ENCODE results near the gene MAPK11. TPM values are rescaled to one million over a fixed set of nuclear protein-coding genes. Genes with fewer than 3 reads are reported as not detected.

The MAPK11 gene
- total RNA-seq, 4 donors from 2014 or later = 2.0 to 14.0 (median 2.5) TPM; not detected in 1

GRCh38 chr22:50264104-50264745 lies 6.0 kb downstream of the MAPK11 start:
- Histone ChIP-seq H3K27me3 (peaks cover 0 to 15% of the 10 kb centered on the region in 2 donors), H3K9me3 (no peaks in the 10 kb centered on the region), H3K36me3 (no peaks in the 10 kb centered on the region), H3K4me3 (no peak overlapping the region), H3K27ac (no peak overlapping the region), H3K4me1 (peaks cover 0 to 44% (median 19%) of the 10 kb centered on the region in 4 donors)
- TF ChIP-seq POLR2A (IDR thresholded peaks at IDR 0.05) (no peak), CTCF (IDR thresholded peaks at IDR 0.05) (no peak)
- DNase-seq = no peak

GRCh38 chr22:50262973-50263617 lies 7.1 kb downstream of the MAPK11 start:
- Histone ChIP-seq H3K4me1 (peaks cover 0 to 32% (median 17%) of the 10 kb centered on the region in 4 donors), H3K27me3 (peaks cover 0 to 15% of the 10 kb centered on the region in 2 donors), H3K9me3 (no peaks in the 10 kb centered on the region), H3K36me3 (no peaks in the 10 kb centered on the region), H3K4me3 (no peak overlapping the region), H3K27ac (no peak overlapping the region)
- TF ChIP-seq CTCF (IDR thresholded peaks at IDR 0.05) (no peak), POLR2A (IDR thresholded peaks at IDR 0.05) (no peak)
- DNase-seq = no peak

- Histone ChIP-seq H3K27me3 (peaks cover 0 to 15% of the 10 kb centered on the region in 2 donors), H3K9me3 (no peaks in the 10 kb centered on the region), H3K36me3 (no peaks in the 10 kb centered on the region), H3K27ac (no peak overlapping the region), H3K4me1 (peaks cover 0 to 26% (median 12%) of the 10 kb centered on the region in 4 donors), H3K4me3 (no peak overlapping the region)
- DNase-seq = no peak
- no peak for TF ChIP-seq POLR2A (IDR thresholded peaks at IDR 0.05)
- no peak for TF ChIP-seq CTCF (IDR thresholded peaks at IDR 0.05)
Observed at GRCh38 chr22:50262460-50262911, 7.7 kb downstream of the MAPK11 start.

GRCh38 chr22:50261615-50262459 lies 8.3 kb downstream of the MAPK11 start, which contains the start of gene MAPK12:
TSS of gene MAPK12 (minus strand) at chr22:50261683. CDS start at chr22:50261509, 174 bp downstream.
- TF ChIP-seq CTCF (IDR thresholded peaks at IDR 0.05) = no peak
- no peak for TF ChIP-seq POLR2A (IDR thresholded peaks at IDR 0.05)
- peak within 1 kb of the TSS in 2 of 4 donors; percentile 2 to 52 for H3K27ac ChIP-seq
- H3K9me3 ChIP-seq = no peaks in the 10 kb centered on the region
- peaks cover 0 to 20% (median 12%) of the 10 kb centered on the region in 4 donors for H3K4me1 ChIP-seq
- peaks cover 0 to 15% of the 10 kb centered on the region in 2 donors for H3K27me3 ChIP-seq
- H3K4me3 ChIP-seq = peak within 1 kb of the TSS; percentile 20 to 59 (median 51)
- no peaks in the 10 kb centered on the region for H3K36me3 ChIP-seq
- DNase-seq = no peak

- Histone ChIP-seq H3K36me3 (no peaks in the 10 kb centered on the region), H3K4me1 (peaks cover 0 to 20% (median 12%) of the 10 kb centered on the region in 4 donors), H3K27ac (peak overlapping the region in 1 of 4 donors; percentile 52), H3K27me3 (peaks cover 0 to 15% of the 10 kb centered on the region in 2 donors), H3K9me3 (no peaks in the 10 kb centered on the region), H3K4me3 (peak overlapping the region; percentile 20 to 59 (median 51))
- TF ChIP-seq POLR2A (IDR thresholded peaks at IDR 0.05) (no peak), CTCF (IDR thresholded peaks at IDR 0.05) (no peak)
- DNase-seq = no peak
Observed at GRCh38 chr22:50260801-50261614, 9.2 kb downstream of the MAPK11 start.

All from Peyer's patch (tissue), 4 donors.